OCI-LY1 (cell line): ENCODE data around the gene LONRF2.

ENCODE experiments used
- H2AFZ ChIP-seq: fragments of 200-600 bp; sonication (generic), shearing (Covaris generic); 2 replicates; pipeline ENCODE4 v1.6.0; 2014; ENCODE audit warnings: antibody characterized with exemption, mild to moderate bottlenecking, low read length
- H3F3A ChIP-seq: fragments of 200-600 bp; sonication (generic), shearing (Covaris generic); 2 replicates; pipeline ENCODE4 v1.6.0; 2014; ENCODE audit warnings: mild to moderate bottlenecking, antibody characterized with exemption, low read length, moderate library complexity; ENCODE audit not compliant: insufficient read depth
- H3K27ac ChIP-seq: fragments of 200-600 bp; sonication (generic); 2 replicates; pipeline ENCODE4 v1.5.1; 2014; ENCODE audit warnings: low read length, mixed run types, mild to moderate bottlenecking, low read depth; ENCODE audit not compliant: poor library complexity, severe bottlenecking
- H3K27me3 ChIP-seq: fragments of 200-600 bp; sonication (generic); 2 replicates; pipeline ENCODE4 v1.6.0; 2014; ENCODE audit warnings: antibody characterized with exemption, mild to moderate bottlenecking, low read length, moderate library complexity; ENCODE audit not compliant: insufficient read depth
- H3K36me3 ChIP-seq: fragments of 200-600 bp; sonication (generic); 2 replicates; pipeline ENCODE4 v1.6.1; 2014; ENCODE audit warnings: mild to moderate bottlenecking, antibody characterized with exemption, low read length, moderate library complexity, mixed read lengths; ENCODE audit not compliant: insufficient read depth
- H3K4me1 ChIP-seq: fragments of 200-600 bp; sonication (generic); 2 replicates; pipeline ENCODE4 v1.5.1; 2014; ENCODE audit warnings: mild to moderate bottlenecking, low read length, moderate library complexity; ENCODE audit not compliant: insufficient read depth, severe bottlenecking
- H3K4me2 ChIP-seq: fragments of 200-600 bp; sonication (generic), shearing (Covaris generic); 2 replicates; pipeline ENCODE4 v1.6.1; 2014; ENCODE audit warnings: low read length
- H3K4me3 ChIP-seq: fragments of 200-600 bp; sonication (generic); 2 replicates; pipeline ENCODE4 v1.5.1; 2014; ENCODE audit warnings: low read length, low read depth, mild to moderate bottlenecking, mixed read lengths; ENCODE audit not compliant: poor library complexity, severe bottlenecking
- H3K79me2 ChIP-seq: fragments of 200-600 bp; shearing (Covaris generic); 2 replicates; pipeline ENCODE4 v1.6.1; 2016; ENCODE audit warnings: mixed run types, low read length, mixed read lengths; ENCODE audit not compliant: insufficient read depth
- H3K9ac ChIP-seq: fragments of 200-600 bp; sonication (generic), shearing (Covaris generic); 2 replicates; pipeline ENCODE4 v1.6.1; 2014; ENCODE audit warnings: mild to moderate bottlenecking, low read length, mixed read lengths
- H3K9me2 ChIP-seq: fragments of 200-600 bp; sonication (generic), shearing (Covaris generic); 2 replicates; pipeline ENCODE4 v1.6.1; 2014; ENCODE audit warnings: low read depth, mild to moderate bottlenecking, low read length, mixed read lengths
- H3K9me3 ChIP-seq: fragments of 200-600 bp; shearing (Covaris generic); 2 replicates; pipeline ENCODE4 v1.6.1; 2014; ENCODE audit warnings: low read length, mixed read lengths
- H4K20me1 ChIP-seq: fragments of 200-600 bp; sonication (generic), shearing (Covaris generic); 2 replicates; pipeline ENCODE4 v1.6.0; 2016; ENCODE audit warnings: mild to moderate bottlenecking, low read length; ENCODE audit not compliant: insufficient read depth
- CTCF ChIP-seq: fragments of 200-600 bp; sonication (generic), shearing (Covaris generic); IDR thresholded peaks from 2 replicates; pipeline ENCODE4 v1.5.1; 2017; ENCODE audit warnings: mild to moderate bottlenecking, antibody characterized with exemption, low read length, moderate library complexity, mixed read lengths
- EZH2 ChIP-seq: fragments of 200-600 bp; sonication (generic), shearing (Covaris generic); IDR thresholded peaks from 2 replicates; pipeline ENCODE4 v1.8.0; 2017; ENCODE audit warnings: borderline replicate concordance, mixed run types, mild to moderate bottlenecking, antibody characterized with exemption, low read length, moderate library complexity, mixed read lengths

The LONRF2 gene

GRCh38 chr2:100239486-100240210 is 82.7 kb downstream of the LONRF2 start:
- no peak for TF ChIP-seq EZH2
- TF ChIP-seq CTCF: no peak
- no peak overlapping the region for H2AFZ ChIP-seq
- H3K36me3 ChIP-seq: no peaks in the 10 kb centered on the region
- no peaks in the 10 kb centered on the region for H3F3A ChIP-seq
- no peaks in the 10 kb centered on the region for H3K9me3 ChIP-seq
- H3K27me3 ChIP-seq: no peaks in the 10 kb centered on the region
- no peak overlapping the region for H3K4me2 ChIP-seq
- no peaks in the 10 kb centered on the region for H4K20me1 ChIP-seq
- H3K27ac ChIP-seq: no peak overlapping the region
- no peaks in the 10 kb centered on the region for H3K9me2 ChIP-seq
- H3K9ac ChIP-seq: no peak overlapping the region
- no peak overlapping the region for H3K4me3 ChIP-seq
- peaks cover 63% of the 10 kb centered on the region for H3K4me1 ChIP-seq
- no peaks in the 10 kb centered on the region for H3K79me2 ChIP-seq

GRCh38 chr2:100238471-100238870 is 83.8 kb downstream of the LONRF2 start:
- Histone ChIP-seq H3K4me2 (no peak overlapping the region), H3K9ac (no peak overlapping the region), H3K27me3 (no peaks in the 10 kb centered on the region), H3K36me3 (no peaks in the 10 kb centered on the region), H3K4me1 (peaks cover 57% of the 10 kb centered on the region), H3K4me3 (no peak overlapping the region), H4K20me1 (no peaks in the 10 kb centered on the region), H3K9me2 (no peaks in the 10 kb centered on the region), H2AFZ (no peak overlapping the region), H3F3A (no peaks in the 10 kb centered on the region), H3K79me2 (no peaks in the 10 kb centered on the region), H3K9me3 (no peaks in the 10 kb centered on the region), H3K27ac (no peak overlapping the region)
- TF ChIP-seq EZH2 (no peak), CTCF (no peak)

GRCh38 chr2:100237770-100238169 is 84.5 kb downstream of the LONRF2 start:
- no peak for TF ChIP-seq EZH2
- TF ChIP-seq CTCF: peak; percentile 32; the same call in 1 of the 2 replicates

More at GRCh38 chr2:100237770-100238169, 84.5 kb downstream of the LONRF2 start:
- peaks cover 57% of the 10 kb centered on the region for H3K4me1 ChIP-seq
- H3K79me2 ChIP-seq: no peaks in the 10 kb centered on the region
- H3F3A ChIP-seq: no peaks in the 10 kb centered on the region
- H3K27ac ChIP-seq: no peak overlapping the region
- H3K4me2 ChIP-seq: no peak overlapping the region
- no peak overlapping the region for H3K4me3 ChIP-seq
- H3K36me3 ChIP-seq: no peaks in the 10 kb centered on the region
- no peaks in the 10 kb centered on the region for H3K27me3 ChIP-seq
- no peak overlapping the region for H3K9ac ChIP-seq
- H2AFZ ChIP-seq: no peak overlapping the region
- no peaks in the 10 kb centered on the region for H4K20me1 ChIP-seq
- no peaks in the 10 kb centered on the region for H3K9me3 ChIP-seq
- no peaks in the 10 kb centered on the region for H3K9me2 ChIP-seq
